GM12874 (cell line): ENCODE measurements around the gene AQP3.
"Not testable (repeated sequence)": the region's sequence is repeated elsewhere in the genome, so short reads cannot be mapped to it uniquely, and the experiment has no call there.

Source experiments
- TF ChIP-seq, protein P1 (sequence below): IDR thresholded peaks from 2 replicates; pipeline ENCODE4 v1.5.1; 2011; ENCODE audit warnings: low read depth, mild to moderate bottlenecking, control low read depth, low read length, moderate library complexity; ENCODE audit not compliant: insufficient read depth

AQP3 gene

GRCh38 chr9:33414268-33414667, 33.1 kb downstream of the AQP3 start:
- TF ChIP-seq, protein P1, sequence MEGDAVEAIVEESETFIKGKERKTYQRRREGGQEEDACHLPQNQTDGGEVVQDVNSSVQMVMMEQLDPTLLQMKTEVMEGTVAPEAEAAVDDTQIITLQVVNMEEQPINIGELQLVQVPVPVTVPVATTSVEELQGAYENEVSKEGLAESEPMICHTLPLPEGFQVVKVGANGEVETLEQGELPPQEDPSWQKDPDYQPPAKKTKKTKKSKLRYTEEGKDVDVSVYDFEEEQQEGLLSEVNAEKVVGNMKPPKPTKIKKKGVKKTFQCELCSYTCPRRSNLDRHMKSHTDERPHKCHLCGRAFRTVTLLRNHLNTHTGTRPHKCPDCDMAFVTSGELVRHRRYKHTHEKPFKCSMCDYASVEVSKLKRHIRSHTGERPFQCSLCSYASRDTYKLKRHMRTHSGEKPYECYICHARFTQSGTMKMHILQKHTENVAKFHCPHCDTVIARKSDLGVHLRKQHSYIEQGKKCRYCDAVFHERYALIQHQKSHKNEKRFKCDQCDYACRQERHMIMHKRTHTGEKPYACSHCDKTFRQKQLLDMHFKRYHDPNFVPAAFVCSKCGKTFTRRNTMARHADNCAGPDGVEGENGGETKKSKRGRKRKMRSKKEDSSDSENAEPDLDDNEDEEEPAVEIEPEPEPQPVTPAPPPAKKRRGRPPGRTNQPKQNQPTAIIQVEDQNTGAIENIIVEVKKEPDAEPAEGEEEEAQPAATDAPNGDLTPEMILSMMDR, result no peak

GRCh38 chr9:33408087-33408486, 39.3 kb downstream of the AQP3 start:
- TF ChIP-seq, protein P1, result no peak

DNA sequence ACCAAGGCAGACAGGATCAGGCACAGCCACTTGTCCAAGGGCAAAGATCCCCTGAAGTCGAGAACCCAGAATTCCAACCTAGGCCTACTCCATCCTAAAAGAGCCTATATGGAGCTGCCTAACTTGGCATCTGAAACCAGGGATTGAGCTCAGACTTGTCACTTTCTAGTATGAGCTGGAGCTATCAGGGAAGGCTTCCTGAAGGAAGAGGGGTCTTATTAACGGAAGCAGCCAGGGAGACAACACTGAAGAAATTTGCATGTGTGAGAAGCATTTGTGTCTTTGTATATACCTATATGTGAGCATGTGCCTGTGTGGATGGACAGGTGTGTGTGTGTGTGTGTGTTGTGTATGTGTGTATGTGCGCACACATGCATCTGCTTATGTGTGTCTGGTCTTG, 40.3 kb downstream of the AQP3 start:
- TF ChIP-seq, protein P1, result no peak

GRCh38 chr9:33404788-33405362, 42.5 kb downstream of the AQP3 start:
- TF ChIP-seq, protein P1, result no peak

DNA sequence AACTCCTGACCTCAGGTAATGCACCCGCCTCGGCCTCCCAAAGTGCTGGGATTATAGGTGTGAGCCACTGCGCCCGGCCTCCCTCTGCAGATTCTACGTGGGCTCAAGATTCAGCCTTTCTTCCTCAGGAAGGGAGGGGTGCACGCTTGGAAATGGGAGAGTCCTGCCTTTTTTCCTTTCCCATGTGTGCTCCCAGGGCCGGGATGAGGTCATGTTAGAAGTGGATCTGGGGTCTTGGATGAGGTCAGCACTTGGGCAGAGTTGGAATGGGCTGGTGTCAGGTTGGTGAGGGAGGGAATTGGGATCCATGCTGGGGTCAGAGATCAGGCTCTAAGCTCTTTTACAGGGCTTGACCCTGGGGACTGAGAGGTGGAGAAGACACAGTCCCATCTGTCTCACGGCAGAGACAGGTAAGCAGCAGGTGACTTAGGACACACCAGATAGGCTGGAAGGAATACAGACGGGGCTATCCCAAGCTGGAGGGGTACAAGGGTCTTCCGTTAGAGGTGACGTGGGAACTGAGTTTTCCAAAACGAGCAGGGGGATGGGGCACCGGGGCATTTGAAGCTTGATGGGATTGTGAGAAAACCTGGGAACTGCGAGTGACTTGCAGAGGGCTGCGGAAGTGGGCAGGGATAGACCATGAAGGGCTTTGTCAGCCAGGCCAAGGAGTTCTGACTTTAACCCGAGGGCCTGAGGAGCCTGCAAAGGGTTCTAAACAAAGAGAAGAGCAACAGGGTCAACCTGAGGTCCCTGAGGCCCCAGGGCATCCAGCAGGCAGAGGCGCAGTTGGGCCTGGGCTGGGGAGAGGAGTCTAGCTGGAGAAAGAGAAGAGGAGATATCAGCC, 43.2 kb downstream of the AQP3 start:
- TF ChIP-seq, protein P1, result no peak

- TF ChIP-seq, protein P1, result not testable (repeated sequence)
These were observed 45.0 kb downstream of the AQP3 start, which contains the start of gene AQP7 for GRCh38 chr9:33402371-33402770. Gene AQP7 (minus strand): TSS chr9:33402568. CDS start chr9:33401262, 1,306 bp downstream.

GRCh38 chr9:33393581-33393980, 53.8 kb downstream of the AQP3 start:
- TF ChIP-seq, protein P1, result no peak
